HepG2 (cell line): ENCODE results near the gene GBX1. TPM values are rescaled to one million over a fixed set of nuclear protein-coding genes. Genes with fewer than 3 reads are reported as not detected.

Experiments
- AGO1 ChIP-seq: fragments of 200-400 bp; formaldehyde crosslinking; IDR thresholded peaks from 2 replicates; pipeline ENCODE4 v1.6.1; 2017; ENCODE audit warnings: mild to moderate bottlenecking, low read depth, low read length, moderate library complexity; ENCODE audit not compliant: poor library complexity, severe bottlenecking
- ATF7 ChIP-seq, 2 experiments: fragments of 450-650 bp in 1 of 2; sonication (generic) in 1 of 2; formaldehyde crosslinking in 1 of 2; IDR thresholded peaks; 2 replicates each; pipeline versions ENCODE4 v1.4.0 to v1.6.1; 2016 to 2020; ENCODE audit warnings: antibody characterized with exemption in 1 of 2, mild to moderate bottlenecking in 1 of 2, missing genetic modification reagents in 1 of 2
- CEBPB ChIP-seq: IDR thresholded peaks from 2 replicates; pipeline ENCODE4 v1.6.1; 2011; ENCODE audit warnings: low read depth, low read length, improper control_type of control experiment, borderline replicate concordance
- GATAD1 ChIP-seq: IDR thresholded peaks from 2 replicates; pipeline ENCODE4 v1.6.1; 2016; ENCODE audit warnings: missing genetic modification reagents, missing compliant biosample characterization
- KDM1A ChIP-seq: IDR thresholded peaks from 2 replicates; pipeline ENCODE4 v1.6.1; 2016; ENCODE audit warnings: missing compliant biosample characterization
- KDM3A ChIP-seq: IDR thresholded peaks from 2 replicates; pipeline ENCODE4 v1.6.1; 2018; ENCODE audit warnings: low read depth, missing compliant biosample characterization
- NFRKB ChIP-seq: fragments of 450-650 bp; IDR thresholded peaks from 2 replicates; pipeline ENCODE4 v1.6.1; 2017
- NR2F1 ChIP-seq, 2 experiments: fragments of 450-650 bp in 1 of 2; formaldehyde crosslinking in 1 of 2; IDR thresholded peaks; 2 replicates each; pipeline versions ENCODE4 v1.5.0 to v1.6.1; 2016 to 2020; ENCODE audit warnings: mild to moderate bottlenecking in 1 of 2, missing compliant biosample characterization in 1 of 2, missing genetic modification reagents in 1 of 2, moderate library complexity in 1 of 2
- PHF5A ChIP-seq: IDR thresholded peaks from one replicate; pipeline ENCODE4 v1.6.1; 2018; ENCODE audit warnings: low read depth, missing genetic modification reagents; ENCODE audit not compliant: unreplicated experiment
- PPARG ChIP-seq: conservative IDR thresholded peaks from 2 replicates; pipeline ENCODE4 v1.6.1; 2016; ENCODE audit warnings: missing biosample characterization, missing genetic modification reagents
- PTBP1 ChIP-seq: fragments of 200-400 bp; formaldehyde crosslinking; IDR thresholded peaks from 2 replicates; pipeline ENCODE4 v1.6.1; 2018; ENCODE audit warnings: low read length, low read depth; ENCODE audit not compliant: poor library complexity, severe bottlenecking
- RBFOX2 ChIP-seq: fragments of 200-400 bp; formaldehyde crosslinking; IDR thresholded peaks from 2 replicates; pipeline ENCODE4 v1.6.1; 2017; ENCODE audit warnings: low read depth, mild to moderate bottlenecking, low read length
- RCOR2 ChIP-seq: IDR thresholded peaks from 2 replicates; pipeline ENCODE4 v1.6.1; 2016; ENCODE audit warnings: missing biosample characterization, missing genetic modification reagents
- TGIF2 ChIP-seq: IDR thresholded peaks from 2 replicates; pipeline ENCODE4 v1.6.1; 2016; ENCODE audit warnings: control low read depth, missing compliant biosample characterization
- TRAFD1 ChIP-seq: sonication (generic); formaldehyde crosslinking; IDR thresholded peaks from 2 replicates; pipeline ENCODE4 v1.5.1; 2020; ENCODE audit warnings: missing genetic modification reagents, mild to moderate bottlenecking, borderline replicate concordance
- U2AF1 ChIP-seq: fragments of 200-400 bp; formaldehyde crosslinking; optimal IDR thresholded peaks from 2 replicates; pipeline ENCODE3; 2017; ENCODE audit warnings: mild to moderate bottlenecking, low read depth, low read length
- ZBTB3 ChIP-seq: sonication (generic); formaldehyde crosslinking; IDR thresholded peaks from 2 replicates; pipeline ENCODE4 v1.4.0; 2020; ENCODE audit warnings: low read depth, mild to moderate bottlenecking, moderate library complexity, missing genetic modification reagents, borderline replicate concordance
- ZNF547 ChIP-seq: sonication (generic); formaldehyde crosslinking; IDR thresholded peaks from 2 replicates; pipeline ENCODE4 v1.5.1; 2020; ENCODE audit warnings: mild to moderate bottlenecking, missing genetic modification reagents
- ZNF580 ChIP-seq: IDR thresholded peaks from 2 replicates; pipeline ENCODE4 v1.6.1; 2016; ENCODE audit warnings: low read depth, borderline replicate concordance
- ZNF652 ChIP-seq: IDR thresholded peaks from 2 replicates; pipeline ENCODE4 v1.6.1; 2016; ENCODE audit warnings: low read depth, borderline replicate concordance
- ZNF746 ChIP-seq: sonication (generic); formaldehyde crosslinking; IDR thresholded peaks from 2 replicates; pipeline ENCODE4 v1.8.0; 2022; ENCODE audit warnings: mild to moderate bottlenecking, missing genetic modification reagents
- ZSCAN29 ChIP-seq: sonication (generic); formaldehyde crosslinking; conservative IDR thresholded peaks from 2 replicates; pipeline ENCODE4 v1.4.0; 2020; ENCODE audit warnings: mild to moderate bottlenecking, missing genetic modification reagents
- ZSCAN30 ChIP-seq: sonication (generic); formaldehyde crosslinking; IDR thresholded peaks from 2 replicates; pipeline ENCODE4 v1.5.0; 2020; ENCODE audit warnings: mild to moderate bottlenecking, missing genetic modification reagents
- polyA plus RNA-seq, 8 experiments: library from polyadenylated mRNA; depleted of rRNA in 3 of 8; stranded (reverse) in 7 of 8; unstranded in 1 of 8; fragments of >200 nt; fragmentation: Illumina TruSeq in 4 of 8; extraction: Trizol in 4 of 8; gene quantifications; 2 replicates each; pipeline versions ENCODE4 v1.2.1 to v1.2.3, GENCODE V29; 2011 to 2016; ENCODE audit warnings: low read depth in 4 of 8, missing spikeins in 1 of 8, mixed read lengths in 1 of 8; ENCODE audit not compliant: insufficient read depth in 1 of 8
- total RNA-seq, 5 experiments: library from RNA; depleted of rRNA; stranded (reverse); fragments of >200 nt; fragmentation: Illumina TruSeq; extraction: Trizol; gene quantifications; 2 replicates each; pipeline ENCODE4 v1.2.3, GENCODE V29; 2016; ENCODE audit warnings: low read depth in 1 of 5
- TF ChIP-seq, protein P1 (sequence below): sonication (generic); formaldehyde crosslinking; IDR thresholded peaks from 2 replicates; pipeline ENCODE4 v1.9.0; 2022; ENCODE audit warnings: missing genetic modification reagents, mild to moderate bottlenecking, borderline replicate concordance
- TF ChIP-seq, protein P2 (sequence below): IDR thresholded peaks from 2 replicates; pipeline ENCODE4 v1.6.1; 2016

Gene GBX1
- total and polyA plus RNA-seq, 2 of the 13 experiments (the other 11 are each of a cell fraction or from before 2014, with no cell fraction given): not detected

DNA sequence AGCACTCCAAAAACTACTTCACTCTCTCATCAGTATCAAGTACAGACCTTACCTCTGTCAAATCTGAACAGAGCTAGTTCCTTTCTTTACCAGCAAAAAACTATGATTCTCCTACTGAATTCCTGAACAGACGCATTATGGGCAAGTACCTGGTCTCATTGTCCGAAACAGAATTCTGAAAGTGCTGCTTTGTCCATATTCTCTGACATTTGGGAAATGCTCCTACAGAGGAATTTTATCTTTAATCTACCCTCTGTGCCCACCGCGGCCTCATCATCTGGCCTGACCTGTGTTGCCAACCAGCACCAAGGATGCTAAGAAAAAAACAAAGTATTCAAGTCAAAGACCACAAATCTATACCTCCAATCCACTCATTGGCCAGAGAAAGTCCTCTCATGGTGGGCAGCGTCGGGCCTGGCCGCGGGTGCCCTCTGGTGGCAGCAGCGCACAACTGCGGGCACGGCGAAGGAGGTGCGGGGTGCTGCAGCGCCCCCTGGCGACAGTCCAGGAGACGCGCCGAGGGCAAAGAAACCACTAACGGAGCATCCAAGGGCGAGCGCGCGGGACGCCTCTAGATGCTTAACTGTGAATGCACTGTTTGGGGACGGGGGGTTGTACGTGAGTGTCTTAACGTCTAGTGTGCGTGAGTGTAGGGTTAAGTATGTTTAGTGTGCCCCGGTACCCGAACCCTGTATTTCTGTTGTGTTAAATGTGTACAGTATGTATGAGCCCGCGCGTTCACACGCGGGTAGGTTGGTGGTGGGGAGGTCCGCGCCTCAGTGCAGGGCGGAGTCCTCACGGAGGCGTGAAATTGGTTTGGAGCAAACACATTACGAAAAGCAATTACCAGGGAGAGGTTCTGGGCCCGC, 5.0 kb upstream of the GBX1 start (continued):
- TF ChIP-seq, protein P1, sequence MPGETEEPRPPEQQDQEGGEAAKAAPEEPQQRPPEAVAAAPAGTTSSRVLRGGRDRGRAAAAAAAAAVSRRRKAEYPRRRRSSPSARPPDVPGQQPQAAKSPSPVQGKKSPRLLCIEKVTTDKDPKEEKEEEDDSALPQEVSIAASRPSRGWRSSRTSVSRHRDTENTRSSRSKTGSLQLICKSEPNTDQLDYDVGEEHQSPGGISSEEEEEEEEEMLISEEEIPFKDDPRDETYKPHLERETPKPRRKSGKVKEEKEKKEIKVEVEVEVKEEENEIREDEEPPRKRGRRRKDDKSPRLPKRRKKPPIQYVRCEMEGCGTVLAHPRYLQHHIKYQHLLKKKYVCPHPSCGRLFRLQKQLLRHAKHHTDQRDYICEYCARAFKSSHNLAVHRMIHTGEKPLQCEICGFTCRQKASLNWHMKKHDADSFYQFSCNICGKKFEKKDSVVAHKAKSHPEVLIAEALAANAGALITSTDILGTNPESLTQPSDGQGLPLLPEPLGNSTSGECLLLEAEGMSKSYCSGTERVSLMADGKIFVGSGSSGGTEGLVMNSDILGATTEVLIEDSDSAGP: peak; percentile 54; the same call in 1 of the 2 replicates
- TF ChIP-seq ZBTB3 (CRISPR knock-in tag): no peak
- TF ChIP-seq ZNF652 (CRISPR knock-in tag): no peak
- TF ChIP-seq ZSCAN30 (CRISPR knock-in tag): no peak
- no peak for TF ChIP-seq U2AF1
- no peak for TF ChIP-seq RBFOX2
- no peak for TF ChIP-seq NFRKB
- TF ChIP-seq ZSCAN29 (CRISPR knock-in tag): no peak
- no peak for TF ChIP-seq RCOR2 (CRISPR knock-in tag)
- 0 out of 2 replicates have a peak, but pooled peaks have one; percentile 62 for TF ChIP-seq KDM3A (CRISPR knock-in tag)
- TF ChIP-seq PPARG (CRISPR knock-in tag): 0 out of 2 replicates have a peak, but pooled peaks have one; percentile 44
- peak; percentile 45; the same call in 1 of the 2 replicates for TF ChIP-seq TGIF2 (CRISPR knock-in tag)
- peak; percentile 64 for TF ChIP-seq PTBP1
- TF ChIP-seq KDM1A (CRISPR knock-in tag): no peak
- TF ChIP-seq TRAFD1 (CRISPR knock-in tag): no peak
- TF ChIP-seq PHF5A (CRISPR knock-in tag): no peak
- TF ChIP-seq ZNF580 (CRISPR knock-in tag): 0 out of 2 replicates have a peak, but pooled peaks have one; percentile 55
- no peak for TF ChIP-seq AGO1
- TF ChIP-seq ZNF547: no peak
- no peak for TF ChIP-seq NR2F1 (CRISPR knock-in tag; IDR thresholded peaks at IDR 0.05)
- no peak for TF ChIP-seq ATF7 (IDR thresholded peaks at IDR 0.05)
- no peak for TF ChIP-seq ATF7 (CRISPR knock-in tag; IDR thresholded peaks at IDR 0.05)
- no peak for TF ChIP-seq ZNF746
- TF ChIP-seq CEBPB: no peak
- TF ChIP-seq GATAD1 (CRISPR knock-in tag): peak; percentile 50
- TF ChIP-seq, protein P2, sequence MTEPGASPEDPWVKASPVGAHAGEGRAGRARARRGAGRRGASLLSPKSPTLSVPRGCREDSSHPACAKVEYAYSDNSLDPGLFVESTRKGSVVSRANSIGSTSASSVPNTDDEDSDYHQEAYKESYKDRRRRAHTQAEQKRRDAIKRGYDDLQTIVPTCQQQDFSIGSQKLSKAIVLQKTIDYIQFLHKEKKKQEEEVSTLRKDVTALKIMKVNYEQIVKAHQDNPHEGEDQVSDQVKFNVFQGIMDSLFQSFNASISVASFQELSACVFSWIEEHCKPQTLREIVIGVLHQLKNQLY (CRISPR knock-in tag): no peak
